HUES48 (cell line): ENCODE measurements around the gene BMPR1B.
"Not testable (repeated sequence)": the region's sequence is repeated elsewhere in the genome, so short reads cannot be mapped to it uniquely, and the experiment has no call there.

Experiments used
- H3K27ac ChIP-seq: one replicate; pipeline ENCODE4 v1.7.0; 2013; ENCODE audit warnings: low read depth, low read length, inconsistent platforms
- H3K27me3 ChIP-seq: 2 replicates; pipeline ENCODE4 v1.6.1; 2013; ENCODE audit warnings: mild to moderate bottlenecking, low read length; ENCODE audit not compliant: control insufficient read depth, insufficient read depth
- H3K36me3 ChIP-seq: 2 replicates; pipeline ENCODE4 v1.6.1; 2013; ENCODE audit warnings: low read length; ENCODE audit not compliant: control insufficient read depth, insufficient read depth
- H3K4me1 ChIP-seq: 2 replicates; pipeline ENCODE4 v1.6.1; 2013; ENCODE audit warnings: mild to moderate bottlenecking, low read length; ENCODE audit not compliant: control insufficient read depth, insufficient read depth
- H3K4me3 ChIP-seq: 2 replicates; pipeline ENCODE4 v1.5.1; 2013; ENCODE audit warnings: mild to moderate bottlenecking, low read depth, low read length
- H3K9ac ChIP-seq: 2 replicates; pipeline ENCODE4 v1.6.1; 2013; ENCODE audit warnings: mild to moderate bottlenecking, low read depth, low read length, moderate library complexity
- H3K9me3 ChIP-seq: 2 replicates; pipeline ENCODE4 v1.6.1; 2013; ENCODE audit warnings: low read length; ENCODE audit not compliant: control insufficient read depth, insufficient read depth

BMPR1B gene

GRCh38 chr4:94833394-94833793 is 75.6 kb downstream of the BMPR1B start:
- no peaks in the 10 kb centered on the region for H3K4me1 ChIP-seq
- H3K9me3 ChIP-seq: no peaks in the 10 kb centered on the region
- no peaks in the 10 kb centered on the region for H3K27me3 ChIP-seq
- H3K9ac ChIP-seq: no peak overlapping the region
- no peak overlapping the region for H3K27ac ChIP-seq
- no peak overlapping the region for H3K4me3 ChIP-seq
- no peaks in the 10 kb centered on the region for H3K36me3 ChIP-seq

GRCh38 chr4:94834501-94834900 is 76.7 kb downstream of the BMPR1B start:
- H3K9ac ChIP-seq: no peak overlapping the region
- H3K36me3 ChIP-seq: no peaks in the 10 kb centered on the region
- H3K9me3 ChIP-seq: no peaks in the 10 kb centered on the region
- no peaks in the 10 kb centered on the region for H3K27me3 ChIP-seq
- no peak overlapping the region for H3K27ac ChIP-seq
- H3K4me3 ChIP-seq: no peak overlapping the region
- no peaks in the 10 kb centered on the region for H3K4me1 ChIP-seq

GRCh38 chr4:94841166-94841863 is 83.6 kb downstream of the BMPR1B start:
- H3K27ac ChIP-seq, H3K36me3 ChIP-seq, H3K9me3 ChIP-seq, H3K4me3 ChIP-seq, H3K27me3 ChIP-seq, H3K9ac ChIP-seq, H3K4me1 ChIP-seq: not testable (repeated sequence)

GRCh38 chr4:94841864-94842221 is 84.1 kb downstream of the BMPR1B start:
- no peak overlapping the region for H3K9ac ChIP-seq
- no peak overlapping the region for H3K27ac ChIP-seq
- peaks cover 3% of the 10 kb centered on the region; the same call in 1 of the 2 replicates for H3K9me3 ChIP-seq
- no peaks in the 10 kb centered on the region for H3K36me3 ChIP-seq
- H3K4me3 ChIP-seq: no peak overlapping the region
- no peaks in the 10 kb centered on the region for H3K4me1 ChIP-seq
- no peaks in the 10 kb centered on the region for H3K27me3 ChIP-seq

GRCh38 chr4:94843216-94843615 is 85.5 kb downstream of the BMPR1B start:
- peaks cover 3% of the 10 kb centered on the region; the same call in 1 of the 2 replicates for H3K9me3 ChIP-seq
- H3K36me3 ChIP-seq: no peaks in the 10 kb centered on the region

GRCh38 chr4:94848326-94848725 is 90.6 kb downstream of the BMPR1B start:
- Histone ChIP-seq H3K4me1 (no peaks in the 10 kb centered on the region), H3K4me3 (no peak overlapping the region), H3K27me3 (no peaks in the 10 kb centered on the region)

More at GRCh38 chr4:94843216-94843615, 85.5 kb downstream of the BMPR1B start:
- Histone ChIP-seq H3K27me3 (no peaks in the 10 kb centered on the region), H3K4me3 (no peak overlapping the region), H3K27ac (no peak overlapping the region), H3K4me1 (no peaks in the 10 kb centered on the region), H3K9ac (no peak overlapping the region)

GRCh38 chr4:94849901-94850300 is 92.1 kb downstream of the BMPR1B start:
- H3K36me3 ChIP-seq: no peaks in the 10 kb centered on the region
- H3K27ac ChIP-seq: no peak overlapping the region
- H3K9me3 ChIP-seq: peaks cover 3% of the 10 kb centered on the region; the same call in 1 of the 2 replicates
- H3K4me3 ChIP-seq: no peak overlapping the region
- H3K4me1 ChIP-seq: no peaks in the 10 kb centered on the region
- no peaks in the 10 kb centered on the region for H3K27me3 ChIP-seq
- H3K9ac ChIP-seq: no peak overlapping the region

More at GRCh38 chr4:94848326-94848725, 90.6 kb downstream of the BMPR1B start:
- Histone ChIP-seq H3K9me3 (peaks cover 3% of the 10 kb centered on the region; the same call in 1 of the 2 replicates), H3K27ac (no peak overlapping the region), H3K9ac (no peak overlapping the region), H3K36me3 (no peaks in the 10 kb centered on the region)

- no peak overlapping the region for H3K4me3 ChIP-seq
- H3K4me1 ChIP-seq: peaks cover 5% of the 10 kb centered on the region; the same call in 1 of the 2 replicates
- no peaks in the 10 kb centered on the region for H3K36me3 ChIP-seq
- no peaks in the 10 kb centered on the region for H3K9me3 ChIP-seq
- H3K27ac ChIP-seq: no peak overlapping the region
- H3K27me3 ChIP-seq: no peaks in the 10 kb centered on the region
- no peak overlapping the region for H3K9ac ChIP-seq
These were observed 94.9 kb downstream of the BMPR1B start for GRCh38 chr4:94852616-94853015.

GRCh38 chr4:94856030-94856429 is 98.3 kb downstream of the BMPR1B start:
- Histone ChIP-seq H3K4me1 (peaks cover 5% of the 10 kb centered on the region; the same call in 1 of the 2 replicates), H3K36me3 (no peaks in the 10 kb centered on the region), H3K9me3 (no peaks in the 10 kb centered on the region), H3K27ac (no peak overlapping the region), H3K27me3 (no peaks in the 10 kb centered on the region), H3K9ac (no peak overlapping the region), H3K4me3 (no peak overlapping the region)

- H3K4me1 ChIP-seq: peaks cover 7% of the 10 kb centered on the region; the same call in 1 of the 2 replicates
These were observed 112.4 kb downstream of the BMPR1B start for GRCh38 chr4:94870146-94870545.

GRCh38 chr4:94871644-94872305 is 114.0 kb downstream of the BMPR1B start:
- Histone ChIP-seq H3K9ac (no peak overlapping the region), H3K4me1 (peaks cover 7% of the 10 kb centered on the region; the same call in 1 of the 2 replicates), H3K27me3 (no peaks in the 10 kb centered on the region), H3K36me3 (no peaks in the 10 kb centered on the region), H3K9me3 (no peaks in the 10 kb centered on the region), H3K27ac (no peak overlapping the region), H3K4me3 (no peak overlapping the region)

More at GRCh38 chr4:94870146-94870545, 112.4 kb downstream of the BMPR1B start:
- Histone ChIP-seq H3K27me3 (no peaks in the 10 kb centered on the region), H3K36me3 (no peaks in the 10 kb centered on the region), H3K27ac (no peak overlapping the region), H3K4me3 (no peak overlapping the region), H3K9ac (no peak overlapping the region), H3K9me3 (no peaks in the 10 kb centered on the region)
